GM23248 (cell line): ENCODE data around the gene PPP1R12B. TPM values are rescaled to one million over a fixed set of nuclear protein-coding genes. Genes with fewer than 3 reads are reported as not detected.
"Not testable (repeated sequence)": the region's sequence is repeated elsewhere in the genome, so short reads cannot be mapped to it uniquely, and the experiment has no call there.

Experiments
- DNase-seq: peaks from one replicate; pipeline ENCODE4 v3.0.0-alpha.2; 2015
- H2AFZ ChIP-seq: fragments of 200-600 bp; sonication (generic); 2 replicates; pipeline ENCODE4 v1.6.1; 2016; ENCODE audit warnings: antibody characterized with exemption
- H3F3A ChIP-seq: fragments of 200-600 bp; sonication (generic); 2 replicates; pipeline ENCODE4 v1.6.1; 2016; ENCODE audit warnings: mild to moderate bottlenecking, antibody characterized with exemption, mixed run types; ENCODE audit not compliant: insufficient read depth
- H3K27ac ChIP-seq: fragments of 200-600 bp; sonication (generic); 2 replicates; pipeline ENCODE4 v1.5.1; 2016; ENCODE audit warnings: mild to moderate bottlenecking
- H3K27me3 ChIP-seq: fragments of 200-600 bp; sonication (generic); replicated peaks from 2 replicates; pipeline ENCODE4 v1.6.1; 2016; ENCODE audit warnings: mild to moderate bottlenecking; ENCODE audit not compliant: insufficient read depth
- H3K36me3 ChIP-seq: fragments of 200-600 bp; sonication (generic); 2 replicates; pipeline ENCODE4 v1.6.1; 2016; ENCODE audit warnings: low read depth, mild to moderate bottlenecking
- H3K4me1 ChIP-seq: fragments of 200-600 bp; sonication (generic); 2 replicates; pipeline ENCODE4 v1.6.1; 2016; ENCODE audit warnings: mild to moderate bottlenecking; ENCODE audit not compliant: insufficient read depth
- H3K4me2 ChIP-seq: fragments of 200-600 bp; sonication (generic); one replicate; pipeline ENCODE4 v1.6.1; 2016; ENCODE audit warnings: mild to moderate bottlenecking; ENCODE audit not compliant: unreplicated experiment
- H3K4me3 ChIP-seq: fragments of 200-600 bp; sonication (generic); 2 replicates; pipeline ENCODE4 v1.5.1; 2016; ENCODE audit warnings: mild to moderate bottlenecking
- H3K79me2 ChIP-seq: fragments of 200-600 bp; sonication (generic); 2 replicates; pipeline ENCODE4 v1.6.1; 2016; ENCODE audit warnings: mild to moderate bottlenecking; ENCODE audit not compliant: insufficient read depth
- H3K9ac ChIP-seq: fragments of 200-600 bp; sonication (generic); 2 replicates; pipeline ENCODE4 v1.6.1; 2016; ENCODE audit warnings: mild to moderate bottlenecking
- H3K9me2 ChIP-seq: fragments of 200-600 bp; sonication (generic); 2 replicates; pipeline ENCODE4 v1.6.1; 2016; ENCODE audit warnings: mixed run types, mild to moderate bottlenecking, moderate library complexity; ENCODE audit not compliant: insufficient read depth
- H3K9me3 ChIP-seq: fragments of 200-600 bp; sonication (generic); one replicate; pipeline ENCODE4 v1.6.1; 2017; ENCODE audit warnings: low read depth
- H4K20me1 ChIP-seq: fragments of 200-600 bp; sonication (generic); 2 replicates; pipeline ENCODE4 v1.6.0; 2016; ENCODE audit not compliant: insufficient read depth
- EZH2 ChIP-seq: fragments of 200-600 bp; sonication (generic); IDR thresholded peaks from 2 replicates; pipeline ENCODE4 v1.6.1; 2018; ENCODE audit warnings: antibody characterized with exemption, mild to moderate bottlenecking; ENCODE audit not compliant: insufficient read depth, poor library complexity, severe bottlenecking
- EZH2phosphoT487 ChIP-seq: fragments of 200-600 bp; sonication (generic); IDR thresholded peaks from 2 replicates; pipeline ENCODE4 v1.6.1; 2018; ENCODE audit warnings: antibody characterized with exemption, moderate library complexity, mild to moderate bottlenecking, low read depth; ENCODE audit not compliant: insufficient read depth
- WGBS, 2 experiments: methylation state at CpG; one replicate each; pipeline ENCODE4 v1.1.6; 2015 to 2017; ENCODE audit warnings: low lambda C conversion rate in 2 of 2, low coverage in 1 of 2; ENCODE audit errors: missing lambda C conversion rate in 2 of 2; 5-methylcytosine and 5-hydroxymethylcytosine counted together
- in situ Hi-C: fragments of 300-500 bp; cut with MboI; formaldehyde crosslinking; loops from 2 replicates; pipeline ENCODE4 v1.15.0; 2020
- polyA plus RNA-seq: library from polyadenylated mRNA; unstranded; fragments of >200 nt; fragmentation: Nextera tagmentation; extraction: Ambion mirVana; gene quantifications from 2 replicates; pipeline ENCODE4 v1.2.1, GENCODE V29; 2016
- total RNA-seq: library from RNA; depleted of rRNA; stranded (reverse); fragments of >200 nt; shearing (Covaris generic); gene quantifications from 2 replicates; pipeline ENCODE4 v1.2.3, GENCODE V29; 2014

PPP1R12B gene
- total and polyA plus RNA-seq, 2 experiments from 2014 or later, result 3.6 to 14.6 TPM

- Histone ChIP-seq H3K9me2 (no peaks in the 10 kb centered on the region), H3K9me3 (no peaks in the 10 kb centered on the region), H3K9ac (no peak overlapping the region), H4K20me1 (no peaks in the 10 kb centered on the region), H3K4me3 (no peak overlapping the region), H2AFZ (no peak overlapping the region), H3K79me2 (no peaks in the 10 kb centered on the region), H3K4me1 (peaks cover 23% of the 10 kb centered on the region), H3F3A (peaks cover 21% of the 10 kb centered on the region), H3K36me3 (no peaks in the 10 kb centered on the region), H3K27ac (no peak overlapping the region), H3K27me3 (no peaks in the 10 kb centered on the region), H3K4me2 (no peak overlapping the region)
- no peak for TF ChIP-seq EZH2phosphoT487
- no peak for TF ChIP-seq EZH2
- WGBS, 2 experiments, result 86 to 89% methylated on average over 3 of the region's 3 CpGs
- in situ Hi-C loops, result loop anchor here (10.0 kb wide), 1 partner anchor 252 kb away; the partner anchor contains the start of gene SYT2
- no peak for DNase-seq
Measured at GRCh38 chr1:202462342-202463076, 114.0 kb downstream of the PPP1R12B start.

GRCh38 chr1:202464153-202464742 is 115.7 kb downstream of the PPP1R12B start:
- H3K9ac ChIP-seq, H3K9me3 ChIP-seq, H3K4me2 ChIP-seq, H3K27me3 ChIP-seq, H3K27ac ChIP-seq, H4K20me1 ChIP-seq, H3K9me2 ChIP-seq, H3K36me3 ChIP-seq, H3K4me3 ChIP-seq, H3K79me2 ChIP-seq, H2AFZ ChIP-seq: not testable (repeated sequence)
- Histone ChIP-seq H3F3A (peaks cover 12% of the 10 kb centered on the region), H3K4me1 (peaks cover 14% of the 10 kb centered on the region)
- 51 to 65% methylated on average over 4 of the region's 4 CpGs for WGBS, 2 experiments
- in situ Hi-C loops, result loop anchor here (10.0 kb wide), 1 partner anchor 251 kb away; the partner anchor contains the start of gene SYT2
- DNase-seq, result peak; percentile 40

- WGBS, 2 experiments, result 82% methylated on average over 3 of the region's 3 CpGs
- in situ Hi-C loops, result loop anchor here (10.0 kb wide), 1 partner anchor 249 kb away; the partner anchor contains the start of gene SYT2
- not testable (repeated sequence) for H3K4me2 ChIP-seq
Measured at GRCh38 chr1:202465644-202466270, 117.3 kb downstream of the PPP1R12B start.

GRCh38 chr1:202466339-202466738 is 117.8 kb downstream of the PPP1R12B start:
- H3K79me2 ChIP-seq, H2AFZ ChIP-seq, H3K4me1 ChIP-seq, H3F3A ChIP-seq, H3K9me3 ChIP-seq, DNase-seq, H3K27me3 ChIP-seq, H3K9me2 ChIP-seq, H3K36me3 ChIP-seq, H4K20me1 ChIP-seq, H3K9ac ChIP-seq, H3K4me3 ChIP-seq, H3K4me2 ChIP-seq, H3K27ac ChIP-seq: not testable (repeated sequence)
- in situ Hi-C loops, result loop anchor here (10.0 kb wide), 1 partner anchor 248 kb away; the partner anchor contains the start of gene SYT2

More at GRCh38 chr1:202465644-202466270, 117.3 kb downstream of the PPP1R12B start:
- H2AFZ ChIP-seq, H3K36me3 ChIP-seq, H3K9me2 ChIP-seq, H3K9ac ChIP-seq, H3K79me2 ChIP-seq, H3F3A ChIP-seq, H3K4me3 ChIP-seq, H3K4me1 ChIP-seq, H3K9me3 ChIP-seq, H3K27me3 ChIP-seq, DNase-seq, H4K20me1 ChIP-seq, H3K27ac ChIP-seq: not testable (repeated sequence)

GRCh38 chr1:202467381-202467780 is 118.9 kb downstream of the PPP1R12B start:
- H4K20me1 ChIP-seq, H3F3A ChIP-seq, H3K4me1 ChIP-seq, DNase-seq, H3K9ac ChIP-seq, H3K4me2 ChIP-seq, H3K27me3 ChIP-seq, H2AFZ ChIP-seq, H3K9me2 ChIP-seq, H3K9me3 ChIP-seq, H3K27ac ChIP-seq, H3K4me3 ChIP-seq, H3K79me2 ChIP-seq, H3K36me3 ChIP-seq: not testable (repeated sequence)
- WGBS, 2 experiments, result 75 to 96% methylated on average over 2 to 3 of the region's 3 CpGs
- in situ Hi-C loops, result loop anchor here (10.0 kb wide), 1 partner anchor 247 kb away; the partner anchor contains the start of gene SYT2

- not testable (repeated sequence) for H2AFZ ChIP-seq, H3K36me3 ChIP-seq, H3K79me2 ChIP-seq, H3K4me3 ChIP-seq, H3K9me3 ChIP-seq, H3K9me2 ChIP-seq, H3K27me3 ChIP-seq, H3F3A ChIP-seq, H3K27ac ChIP-seq, H4K20me1 ChIP-seq, H3K9ac ChIP-seq, H3K4me1 ChIP-seq, H3K4me2 ChIP-seq
- peak; percentile 12 for DNase-seq
- in situ Hi-C loops, result loop anchor here (10.0 kb wide), 1 partner anchor 246 kb away; the partner anchor contains the start of gene SYT2
- WGBS, 2 experiments, result 97 to 100% methylated on average over 3 of the region's 3 CpGs
Measured at GRCh38 chr1:202468695-202469094, 120.2 kb downstream of the PPP1R12B start.

- H3K27me3 ChIP-seq, H3K27ac ChIP-seq, H3K9ac ChIP-seq, H3K9me3 ChIP-seq, H3K36me3 ChIP-seq, H3K9me2 ChIP-seq, H3K4me2 ChIP-seq, H3K4me3 ChIP-seq, H3K79me2 ChIP-seq, H3F3A ChIP-seq, H2AFZ ChIP-seq, H4K20me1 ChIP-seq, DNase-seq, H3K4me1 ChIP-seq: not testable (repeated sequence)
- in situ Hi-C loops, result loop anchor here (10.0 kb wide), 1 partner anchor 246 kb away; the partner anchor contains the start of gene SYT2
- WGBS, 2 experiments, result 97 to 98% methylated on average over 1 of the region's 1 CpG
Measured at GRCh38 chr1:202469123-202469522, 120.6 kb downstream of the PPP1R12B start.
